ENCODE data around the gene SNAPC1. TPM values are rescaled to one million over a fixed set of nuclear protein-coding genes. Genes with fewer than 3 reads are reported as not detected.

SNAPC1 gene
- total and polyA plus RNA-seq, 9 of the 15 experiments (the other 6 are each of a cell fraction or from before 2014, with no cell fraction given) = 3.7 to 9.0 (median 7.9) TPM

DNA sequence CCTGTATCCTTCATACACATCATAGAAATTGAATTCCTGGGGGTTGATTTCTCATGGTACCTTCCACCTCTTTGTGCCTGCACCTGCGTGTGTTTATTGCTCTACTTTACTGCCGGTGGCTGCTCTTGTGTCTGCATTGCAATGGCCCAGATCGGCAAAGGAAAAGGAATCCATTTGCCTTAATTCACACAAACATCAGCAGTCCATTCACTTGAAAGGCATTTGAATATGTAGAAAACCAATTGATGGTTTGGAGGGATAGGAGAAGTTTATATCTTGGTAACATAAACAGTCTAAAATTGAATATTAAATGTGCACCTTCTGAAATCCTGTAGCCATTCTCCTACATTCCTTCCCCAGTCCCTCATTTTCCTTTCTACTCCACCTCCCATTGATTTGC is 74.0 kb downstream of the SNAPC1 start:
- DNase-seq (ENCODE audit: extremely low read depth in 1 of 4, low spot score in 3 of 4) (no peak), ATAC-seq (no peak), FAIRE-seq (no peak)
- Histone ChIP-seq H3K9me1 (ENCODE audit: control insufficient read depth, insufficient read depth, low read length) (no peaks in the 10 kb centered on the region), H3K4me3 (no peak overlapping the region), H3K9me3 (replicated peaks; ENCODE audit: control insufficient read depth, insufficient read depth, low read depth, low read length) (no peaks in the 10 kb centered on the region), H4K20me1 (replicated peaks; ENCODE audit: control insufficient read depth, insufficient read depth, low read length) (no peaks in the 10 kb centered on the region), H3K4me2 (ENCODE audit: insufficient read depth, low read length) (no peak overlapping the region), H3K9ac (ENCODE audit: insufficient read depth in 1 of 2, low read depth in 2 of 2, low read length in 2 of 2) (no peak overlapping the region), H3K4me1 (replicated peaks in 1 of 2; ENCODE audit: control insufficient read depth in 2 of 2, insufficient read depth in 2 of 2, low read length in 2 of 2) (no peaks in the 10 kb centered on the region; a peak in 1 of 5 replicates), H3K27ac (ENCODE audit: extremely low read depth, low read depth, low read length) (no peak overlapping the region), H3K27me3 (ENCODE audit: control insufficient read depth in 2 of 2, insufficient read depth in 2 of 2, low read length in 2 of 2) (peaks cover 0 to 7% of the 10 kb centered on the region in 2 experiments; a peak in 2 of 5 replicates), H3K36me3 (ENCODE audit: control insufficient read depth, insufficient read depth, low read length) (no peaks in the 10 kb centered on the region), H3K79me2 (ENCODE audit: control insufficient read depth, insufficient read depth, low read length) (no peaks in the 10 kb centered on the region), H2AFZ (ENCODE audit: low read depth, low read length) (no peak overlapping the region)
- ChIA-PET CTCF (ENCODE audit: low intra/inter-chr PET ratio) (no interaction called here), POLR2A (no interaction called here)
- in situ Hi-C loops (cut with MboI) = loop anchor here (5.0 kb wide), 1 partner anchor 379 kb away; no protein-coding TSS in a partner anchor
- BruUV-seq (replicated peaks) = no TSS peak
- WGBS (ENCODE audit: insufficient coverage, low coverage, missing lambda C conversion rate) = 6% methylated on average over 3 of the region's 3 CpGs
- intact Hi-C loops (cut with micrococcal nuclease) = loop anchor here (10.0 kb wide), 1 partner anchor 541 kb away; no protein-coding TSS in a partner anchor
- TF ChIP-seq, protein P1, sequence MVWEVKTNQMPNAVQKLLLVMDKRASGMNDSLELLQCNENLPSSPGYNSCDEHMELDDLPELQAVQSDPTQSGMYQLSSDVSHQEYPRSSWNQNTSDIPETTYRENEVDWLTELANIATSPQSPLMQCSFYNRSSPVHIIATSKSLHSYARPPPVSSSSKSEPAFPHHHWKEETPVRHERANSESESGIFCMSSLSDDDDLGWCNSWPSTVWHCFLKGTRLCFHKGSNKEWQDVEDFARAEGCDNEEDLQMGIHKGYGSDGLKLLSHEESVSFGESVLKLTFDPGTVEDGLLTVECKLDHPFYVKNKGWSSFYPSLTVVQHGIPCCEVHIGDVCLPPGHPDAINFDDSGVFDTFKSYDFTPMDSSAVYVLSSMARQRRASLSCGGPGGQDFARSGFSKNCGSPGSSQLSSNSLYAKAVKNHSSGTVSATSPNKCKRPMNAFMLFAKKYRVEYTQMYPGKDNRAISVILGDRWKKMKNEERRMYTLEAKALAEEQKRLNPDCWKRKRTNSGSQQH (CRISPR knock-in tag; IDR thresholded peaks at IDR 0.05) = no peak
- TF ChIP-seq NUFIP1 (IDR thresholded peaks at IDR 0.05; ENCODE audit: partially characterized antibody) (no peak), CREB1 (IDR thresholded peaks at IDR 0.05) (no peak), CREB1 (CRISPR knock-in tag; IDR thresholded peaks at IDR 0.05) (no peak), ZNF695 (CRISPR knock-in tag; IDR thresholded peaks at IDR 0.05) (no peak), NFRKB (IDR thresholded peaks at IDR 0.05; ENCODE audit: low read depth) (no peak), MYC (IDR thresholded peaks at IDR 0.05; ENCODE audit: low read depth, low read length) (no peak), MYC (CRISPR knock-in tag; IDR thresholded peaks at IDR 0.05; ENCODE audit: borderline replicate concordance, low read depth) (no peak), SREBF1 (IDR thresholded peaks at IDR 0.05; ENCODE audit: borderline replicate concordance, low read depth, low read length) (no peak)
- TF ChIP-seq, protein P2, sequence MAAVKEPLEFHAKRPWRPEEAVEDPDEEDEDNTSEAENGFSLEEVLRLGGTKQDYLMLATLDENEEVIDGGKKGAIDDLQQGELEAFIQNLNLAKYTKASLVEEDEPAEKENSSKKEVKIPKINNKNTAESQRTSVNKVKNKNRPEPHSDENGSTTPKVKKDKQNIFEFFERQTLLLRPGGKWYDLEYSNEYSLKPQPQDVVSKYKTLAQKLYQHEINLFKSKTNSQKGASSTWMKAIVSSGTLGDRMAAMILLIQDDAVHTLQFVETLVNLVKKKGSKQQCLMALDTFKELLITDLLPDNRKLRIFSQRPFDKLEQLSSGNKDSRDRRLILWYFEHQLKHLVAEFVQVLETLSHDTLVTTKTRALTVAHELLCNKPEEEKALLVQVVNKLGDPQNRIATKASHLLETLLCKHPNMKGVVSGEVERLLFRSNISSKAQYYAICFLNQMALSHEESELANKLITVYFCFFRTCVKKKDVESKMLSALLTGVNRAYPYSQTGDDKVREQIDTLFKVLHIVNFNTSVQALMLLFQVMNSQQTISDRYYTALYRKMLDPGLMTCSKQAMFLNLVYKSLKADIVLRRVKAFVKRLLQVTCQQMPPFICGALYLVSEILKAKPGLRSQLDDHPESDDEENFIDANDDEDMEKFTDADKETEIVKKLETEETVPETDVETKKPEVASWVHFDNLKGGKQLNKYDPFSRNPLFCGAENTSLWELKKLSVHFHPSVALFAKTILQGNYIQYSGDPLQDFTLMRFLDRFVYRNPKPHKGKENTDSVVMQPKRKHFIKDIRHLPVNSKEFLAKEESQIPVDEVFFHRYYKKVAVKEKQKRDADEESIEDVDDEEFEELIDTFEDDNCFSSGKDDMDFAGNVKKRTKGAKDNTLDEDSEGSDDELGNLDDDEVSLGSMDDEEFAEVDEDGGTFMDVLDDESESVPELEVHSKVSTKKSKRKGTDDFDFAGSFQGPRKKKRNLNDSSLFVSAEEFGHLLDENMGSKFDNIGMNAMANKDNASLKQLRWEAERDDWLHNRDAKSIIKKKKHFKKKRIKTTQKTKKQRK (IDR thresholded peaks at IDR 0.05; ENCODE audit: borderline replicate concordance, low read depth, low read length) = no peak
- TF ChIP-seq, protein P3, sequence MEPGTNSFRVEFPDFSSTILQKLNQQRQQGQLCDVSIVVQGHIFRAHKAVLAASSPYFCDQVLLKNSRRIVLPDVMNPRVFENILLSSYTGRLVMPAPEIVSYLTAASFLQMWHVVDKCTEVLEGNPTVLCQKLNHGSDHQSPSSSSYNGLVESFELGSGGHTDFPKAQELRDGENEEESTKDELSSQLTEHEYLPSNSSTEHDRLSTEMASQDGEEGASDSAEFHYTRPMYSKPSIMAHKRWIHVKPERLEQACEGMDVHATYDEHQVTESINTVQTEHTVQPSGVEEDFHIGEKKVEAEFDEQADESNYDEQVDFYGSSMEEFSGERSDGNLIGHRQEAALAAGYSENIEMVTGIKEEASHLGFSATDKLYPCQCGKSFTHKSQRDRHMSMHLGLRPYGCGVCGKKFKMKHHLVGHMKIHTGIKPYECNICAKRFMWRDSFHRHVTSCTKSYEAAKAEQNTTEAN (CRISPR knock-in tag; IDR thresholded peaks at IDR 0.05) = no peak
- TF ChIP-seq, protein P4, sequence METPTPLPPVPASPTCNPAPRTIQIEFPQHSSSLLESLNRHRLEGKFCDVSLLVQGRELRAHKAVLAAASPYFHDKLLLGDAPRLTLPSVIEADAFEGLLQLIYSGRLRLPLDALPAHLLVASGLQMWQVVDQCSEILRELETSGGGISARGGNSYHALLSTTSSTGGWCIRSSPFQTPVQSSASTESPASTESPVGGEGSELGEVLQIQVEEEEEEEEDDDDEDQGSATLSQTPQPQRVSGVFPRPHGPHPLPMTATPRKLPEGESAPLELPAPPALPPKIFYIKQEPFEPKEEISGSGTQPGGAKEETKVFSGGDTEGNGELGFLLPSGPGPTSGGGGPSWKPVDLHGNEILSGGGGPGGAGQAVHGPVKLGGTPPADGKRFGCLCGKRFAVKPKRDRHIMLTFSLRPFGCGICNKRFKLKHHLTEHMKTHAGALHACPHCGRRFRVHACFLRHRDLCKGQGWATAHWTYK (CRISPR knock-in tag; IDR thresholded peaks at IDR 0.05) = no peak
- TF ChIP-seq, protein P5, sequence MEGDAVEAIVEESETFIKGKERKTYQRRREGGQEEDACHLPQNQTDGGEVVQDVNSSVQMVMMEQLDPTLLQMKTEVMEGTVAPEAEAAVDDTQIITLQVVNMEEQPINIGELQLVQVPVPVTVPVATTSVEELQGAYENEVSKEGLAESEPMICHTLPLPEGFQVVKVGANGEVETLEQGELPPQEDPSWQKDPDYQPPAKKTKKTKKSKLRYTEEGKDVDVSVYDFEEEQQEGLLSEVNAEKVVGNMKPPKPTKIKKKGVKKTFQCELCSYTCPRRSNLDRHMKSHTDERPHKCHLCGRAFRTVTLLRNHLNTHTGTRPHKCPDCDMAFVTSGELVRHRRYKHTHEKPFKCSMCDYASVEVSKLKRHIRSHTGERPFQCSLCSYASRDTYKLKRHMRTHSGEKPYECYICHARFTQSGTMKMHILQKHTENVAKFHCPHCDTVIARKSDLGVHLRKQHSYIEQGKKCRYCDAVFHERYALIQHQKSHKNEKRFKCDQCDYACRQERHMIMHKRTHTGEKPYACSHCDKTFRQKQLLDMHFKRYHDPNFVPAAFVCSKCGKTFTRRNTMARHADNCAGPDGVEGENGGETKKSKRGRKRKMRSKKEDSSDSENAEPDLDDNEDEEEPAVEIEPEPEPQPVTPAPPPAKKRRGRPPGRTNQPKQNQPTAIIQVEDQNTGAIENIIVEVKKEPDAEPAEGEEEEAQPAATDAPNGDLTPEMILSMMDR (IDR thresholded peaks at IDR 0.05 in 2 of 3, conservative IDR thresholded peaks at IDR 0.05 in 1 of 3; ENCODE audit: insufficient read depth in 2 of 3, low read depth in 1 of 3, low read length in 3 of 3) = no peak

Data from K562 (cell line).